HUES48 (cell line): ENCODE measurements around the gene PKLR.
"Not testable (repeated sequence)": the region's sequence is repeated elsewhere in the genome, so short reads cannot be mapped to it uniquely, and the experiment has no call there.

ENCODE experiments used
- H3K27ac ChIP-seq: one replicate; pipeline ENCODE4 v1.7.0; 2013; ENCODE audit warnings: low read depth, low read length, inconsistent platforms
- H3K27me3 ChIP-seq: 2 replicates; pipeline ENCODE4 v1.6.1; 2013; ENCODE audit warnings: mild to moderate bottlenecking, low read length; ENCODE audit not compliant: control insufficient read depth, insufficient read depth
- H3K36me3 ChIP-seq: 2 replicates; pipeline ENCODE4 v1.6.1; 2013; ENCODE audit warnings: low read length; ENCODE audit not compliant: control insufficient read depth, insufficient read depth
- H3K4me1 ChIP-seq: 2 replicates; pipeline ENCODE4 v1.6.1; 2013; ENCODE audit warnings: mild to moderate bottlenecking, low read length; ENCODE audit not compliant: control insufficient read depth, insufficient read depth
- H3K4me3 ChIP-seq: 2 replicates; pipeline ENCODE4 v1.5.1; 2013; ENCODE audit warnings: mild to moderate bottlenecking, low read depth, low read length
- H3K9ac ChIP-seq: 2 replicates; pipeline ENCODE4 v1.6.1; 2013; ENCODE audit warnings: mild to moderate bottlenecking, low read depth, low read length, moderate library complexity
- H3K9me3 ChIP-seq: 2 replicates; pipeline ENCODE4 v1.6.1; 2013; ENCODE audit warnings: low read length; ENCODE audit not compliant: control insufficient read depth, insufficient read depth

Gene PKLR

GRCh38 chr1:155297384-155297783, 3.9 kb downstream of the PKLR start:
- Histone ChIP-seq H3K4me3 (no peak overlapping the region), H3K36me3 (no peaks in the 10 kb centered on the region), H3K27me3 (peaks cover 37% of the 10 kb centered on the region), H3K9ac (no peak overlapping the region), H3K4me1 (peaks cover 17% of the 10 kb centered on the region; the same call in 1 of the 2 replicates), H3K9me3 (no peaks in the 10 kb centered on the region), H3K27ac (no peak overlapping the region)

DNA sequence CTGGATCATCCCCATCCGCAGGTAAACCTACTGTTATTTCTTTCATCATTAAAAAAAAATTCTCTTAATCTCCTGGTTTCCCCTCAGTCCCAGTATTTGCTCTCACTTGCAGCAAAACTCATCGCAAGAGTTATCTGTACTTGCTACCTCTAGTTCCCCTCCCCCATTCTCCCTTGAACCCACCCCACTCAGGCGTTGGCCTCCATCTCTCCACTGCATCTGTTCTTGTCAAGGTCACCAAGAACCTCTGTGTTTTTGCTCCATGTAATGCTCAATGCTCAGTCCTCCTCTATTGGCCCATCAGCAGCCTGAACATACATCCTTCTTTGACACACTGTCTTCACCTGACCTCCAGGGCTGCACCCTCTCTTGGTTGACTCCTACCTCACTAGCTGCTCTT, 4.6 kb downstream of the PKLR start:
- H3K9ac ChIP-seq: no peak overlapping the region
- H3K27me3 ChIP-seq: peaks cover 37% of the 10 kb centered on the region
- H3K36me3 ChIP-seq: no peaks in the 10 kb centered on the region
- no peak overlapping the region for H3K27ac ChIP-seq
- H3K4me1 ChIP-seq: peaks cover 17% of the 10 kb centered on the region; the same call in 1 of the 2 replicates
- H3K9me3 ChIP-seq: no peaks in the 10 kb centered on the region
- no peak overlapping the region for H3K4me3 ChIP-seq

DNA sequence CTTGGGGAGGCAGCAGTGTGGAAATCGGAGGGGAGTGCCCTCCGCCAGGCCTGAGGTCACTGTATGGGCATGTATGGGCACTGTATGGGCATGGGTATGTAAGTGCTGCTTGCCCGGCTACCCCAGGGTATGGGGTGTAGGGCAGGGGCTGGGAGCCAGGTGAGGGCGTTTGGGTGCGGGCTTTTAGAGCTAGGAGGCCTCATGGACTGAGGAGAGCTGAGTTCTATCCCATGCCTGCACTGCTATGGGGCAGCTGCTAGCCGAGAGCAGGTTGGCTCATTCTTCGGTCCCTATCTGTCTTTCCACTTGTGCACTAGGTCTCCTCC, 5.3 kb downstream of the PKLR start:
- Histone ChIP-seq H3K4me3 (peak overlapping the region; percentile 83), H3K9ac (no peak overlapping the region), H3K27ac (no peak overlapping the region), H3K36me3 (no peaks in the 10 kb centered on the region), H3K4me1 (peaks cover 17% of the 10 kb centered on the region; the same call in 1 of the 2 replicates), H3K9me3 (no peaks in the 10 kb centered on the region), H3K27me3 (peaks cover 37% of the 10 kb centered on the region)

- H3K27ac ChIP-seq: no peak overlapping the region
- H3K9ac ChIP-seq: no peak overlapping the region
- no peaks in the 10 kb centered on the region for H3K9me3 ChIP-seq
- peaks cover 37% of the 10 kb centered on the region for H3K27me3 ChIP-seq
- peak overlapping the region; percentile 83 for H3K4me3 ChIP-seq
- peaks cover 17% of the 10 kb centered on the region; the same call in 1 of the 2 replicates for H3K4me1 ChIP-seq
- no peaks in the 10 kb centered on the region for H3K36me3 ChIP-seq
These were observed 5.9 kb downstream of the PKLR start for GRCh38 chr1:155295183-155295941.

DNA sequence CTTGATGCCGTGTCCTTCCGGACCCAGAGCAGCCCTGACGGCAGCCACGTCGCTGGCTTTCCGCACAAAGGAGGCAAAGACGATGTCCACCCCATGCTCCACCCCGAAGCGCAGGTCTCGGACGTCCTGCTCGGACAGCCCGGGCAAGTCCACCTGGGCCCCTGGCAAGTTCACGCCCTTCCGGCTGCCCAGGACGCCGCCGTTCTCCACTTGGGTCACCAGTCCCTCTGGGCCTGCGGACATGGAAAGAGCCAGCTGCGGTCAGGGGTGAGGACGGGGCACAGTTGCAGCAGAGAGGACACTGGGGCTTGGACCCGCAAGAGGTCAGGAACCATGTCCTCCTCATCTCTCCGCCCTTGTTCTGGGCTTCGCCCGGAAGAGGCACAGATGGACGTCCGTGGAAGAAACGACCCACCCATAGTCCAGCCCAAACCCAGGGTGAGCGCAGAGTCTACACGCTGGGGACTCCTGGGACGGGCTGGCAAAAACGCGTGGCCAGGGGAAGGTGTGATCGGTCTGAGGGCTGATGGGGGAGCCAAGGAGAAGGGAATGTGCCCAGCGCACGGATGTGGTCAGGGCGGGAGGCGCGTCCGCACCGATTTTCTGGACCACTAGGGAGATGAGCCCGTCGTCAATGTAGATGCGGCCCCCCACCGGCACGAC, 6.6 kb downstream of the PKLR start:
- Histone ChIP-seq H3K4me1 (peaks cover 17% of the 10 kb centered on the region; the same call in 1 of the 2 replicates), H3K27me3 (peaks cover 37% of the 10 kb centered on the region), H3K27ac (no peak overlapping the region), H3K9me3 (no peaks in the 10 kb centered on the region), H3K4me3 (peak overlapping the region; percentile 83), H3K9ac (no peak overlapping the region), H3K36me3 (no peaks in the 10 kb centered on the region)

GRCh38 chr1:155293086-155293749, 8.0 kb downstream of the PKLR start:
- H3K4me1 ChIP-seq: peaks cover 17% of the 10 kb centered on the region; the same call in 1 of the 2 replicates
- H3K27me3 ChIP-seq: peaks cover 37% of the 10 kb centered on the region
- no peaks in the 10 kb centered on the region for H3K36me3 ChIP-seq
- H3K4me3 ChIP-seq: no peak overlapping the region
- H3K27ac ChIP-seq: no peak overlapping the region
- no peak overlapping the region for H3K9ac ChIP-seq
- H3K9me3 ChIP-seq: no peaks in the 10 kb centered on the region

DNA sequence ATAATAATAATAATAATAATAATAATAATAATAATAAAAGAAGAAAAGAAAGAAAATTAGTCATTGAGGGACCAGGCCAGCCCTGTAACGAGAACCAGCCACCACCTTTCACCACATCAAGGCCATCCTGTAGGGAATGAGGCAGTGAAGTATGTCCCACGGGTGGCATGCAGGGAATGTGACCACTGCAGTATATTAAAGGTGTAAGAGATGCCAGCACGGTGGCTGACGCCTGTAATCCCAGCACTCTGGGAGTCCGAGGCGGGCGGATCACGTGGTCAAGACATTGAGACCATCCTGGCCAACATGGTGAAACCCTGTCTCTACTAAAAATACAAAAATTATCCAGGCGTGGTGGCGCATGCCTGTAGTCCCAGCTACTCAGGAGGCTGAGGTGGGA, 10.2 kb downstream of the PKLR start:
- H3K27me3 ChIP-seq: peaks cover 31% of the 10 kb centered on the region
- not testable (repeated sequence) for H3K4me1 ChIP-seq, H3K9ac ChIP-seq, H3K4me3 ChIP-seq, H3K27ac ChIP-seq, H3K9me3 ChIP-seq, H3K36me3 ChIP-seq

DNA sequence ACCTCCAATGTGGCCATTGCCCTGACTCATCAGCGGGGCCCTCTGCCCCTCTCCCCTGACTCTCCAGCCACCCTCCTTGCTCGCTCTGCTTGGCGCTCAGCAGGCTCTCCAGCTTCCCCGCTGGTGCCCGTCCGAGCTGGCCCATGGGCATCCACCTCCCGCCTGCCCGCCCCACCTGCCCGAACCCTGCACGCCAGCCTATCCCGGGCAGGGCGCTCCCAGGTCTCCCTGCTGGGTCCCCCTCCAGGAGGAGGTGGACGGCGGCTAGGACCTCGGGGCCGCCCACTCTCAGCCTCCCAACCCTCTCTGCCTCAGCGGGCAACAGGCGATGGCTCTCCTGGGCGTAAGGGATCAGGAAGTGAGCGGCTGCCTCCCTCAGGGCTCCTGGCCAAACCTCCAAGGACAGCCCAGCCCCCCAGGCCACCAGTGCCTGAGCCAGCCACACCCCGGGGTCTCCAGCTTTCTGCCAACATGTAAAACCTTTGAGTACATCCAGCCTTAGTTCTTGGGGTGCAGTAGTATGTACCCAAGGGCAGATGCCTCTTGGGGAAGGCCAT, 13.2 kb downstream of the PKLR start:
- H3K9me3 ChIP-seq: no peaks in the 10 kb centered on the region
- no peak overlapping the region for H3K27ac ChIP-seq

DNA sequence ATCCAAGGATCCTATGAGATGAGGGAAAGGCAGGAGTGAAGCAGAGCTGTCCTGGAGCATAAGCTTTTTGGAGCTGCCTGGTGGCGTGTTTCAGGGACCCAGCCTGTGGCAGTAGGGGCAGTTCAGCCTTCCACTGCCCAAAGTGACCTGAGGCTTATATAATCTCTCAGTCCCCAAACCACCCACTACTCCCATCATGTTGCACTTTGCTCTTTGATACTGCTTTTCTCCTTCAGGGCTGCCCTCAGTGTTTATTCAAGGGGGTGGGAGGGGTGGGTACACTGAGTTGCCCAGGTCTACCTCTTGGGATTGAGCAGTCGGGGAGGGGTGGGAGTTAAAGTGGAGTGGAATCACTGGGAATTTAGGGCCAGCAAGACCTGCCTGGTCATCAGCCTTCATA, 14.7 kb downstream of the PKLR start:
- no peaks in the 10 kb centered on the region for H3K9me3 ChIP-seq
- no peaks in the 10 kb centered on the region for H3K27me3 ChIP-seq
- H3K36me3 ChIP-seq: no peaks in the 10 kb centered on the region
- no peak overlapping the region for H3K4me3 ChIP-seq
- H3K9ac ChIP-seq: no peak overlapping the region
- no peaks in the 10 kb centered on the region for H3K4me1 ChIP-seq
- H3K27ac ChIP-seq: no peak overlapping the region

More for the DNA sequence above, 13.2 kb downstream of the PKLR start:
- H3K4me1 ChIP-seq: no peaks in the 10 kb centered on the region
- no peak overlapping the region for H3K9ac ChIP-seq
- no peaks in the 10 kb centered on the region for H3K36me3 ChIP-seq
- peaks cover 3% of the 10 kb centered on the region for H3K27me3 ChIP-seq
- H3K4me3 ChIP-seq: no peak overlapping the region

DNA sequence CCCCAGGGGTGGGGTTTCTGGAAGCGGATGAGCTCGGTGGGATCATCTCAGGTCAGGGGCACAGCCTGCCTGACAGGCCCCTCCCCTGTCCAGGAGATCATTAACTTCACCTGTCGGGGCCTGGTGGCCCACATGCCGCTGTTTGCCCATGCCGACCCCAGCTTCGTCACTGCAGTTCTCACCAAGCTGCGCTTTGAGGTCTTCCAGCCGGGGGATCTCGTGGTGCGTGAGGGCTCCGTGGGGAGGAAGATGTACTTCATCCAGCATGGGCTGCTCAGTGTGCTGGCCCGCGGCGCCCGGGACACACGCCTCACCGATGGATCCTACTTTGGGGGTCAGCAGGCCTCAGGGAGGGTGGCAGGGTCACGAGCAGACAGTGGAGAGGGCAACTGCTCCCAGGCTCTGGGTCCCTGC, 15.6 kb downstream of the PKLR start:
- no peaks in the 10 kb centered on the region for H3K36me3 ChIP-seq
- no peak overlapping the region for H3K9ac ChIP-seq
- H3K27ac ChIP-seq: no peak overlapping the region
- H3K4me1 ChIP-seq: no peaks in the 10 kb centered on the region
- no peaks in the 10 kb centered on the region for H3K9me3 ChIP-seq
- no peaks in the 10 kb centered on the region for H3K27me3 ChIP-seq
- no peak overlapping the region for H3K4me3 ChIP-seq

GRCh38 chr1:155285063-155285462, 16.2 kb downstream of the PKLR start:
- H3K4me3 ChIP-seq: no peak overlapping the region
- no peaks in the 10 kb centered on the region for H3K4me1 ChIP-seq
- H3K9me3 ChIP-seq: no peaks in the 10 kb centered on the region
- H3K36me3 ChIP-seq: no peaks in the 10 kb centered on the region
- no peak overlapping the region for H3K9ac ChIP-seq
- no peaks in the 10 kb centered on the region for H3K27me3 ChIP-seq
- no peak overlapping the region for H3K27ac ChIP-seq
